ENCODE results near the gene ZNF428.
"Not testable (repeated sequence)": the region's sequence is repeated elsewhere in the genome, so short reads cannot be mapped to it uniquely, and the experiment has no call there.

The ZNF428 gene, protein sequence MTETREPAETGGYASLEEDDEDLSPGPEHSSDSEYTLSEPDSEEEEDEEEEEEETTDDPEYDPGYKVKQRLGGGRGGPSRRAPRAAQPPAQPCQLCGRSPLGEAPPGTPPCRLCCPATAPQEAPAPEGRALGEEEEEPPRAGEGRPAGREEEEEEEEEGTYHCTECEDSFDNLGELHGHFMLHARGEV

GRCh38 chr19:43619262-43620060 is at the start of gene ZNF428:
Gene ZNF428, minus strand, starts transcription at chr19:43619629. Its CDS starts 5,325 bp downstream, at chr19:43614304.
- peak; percentile 86 to 97 for DNase-seq

DNA sequence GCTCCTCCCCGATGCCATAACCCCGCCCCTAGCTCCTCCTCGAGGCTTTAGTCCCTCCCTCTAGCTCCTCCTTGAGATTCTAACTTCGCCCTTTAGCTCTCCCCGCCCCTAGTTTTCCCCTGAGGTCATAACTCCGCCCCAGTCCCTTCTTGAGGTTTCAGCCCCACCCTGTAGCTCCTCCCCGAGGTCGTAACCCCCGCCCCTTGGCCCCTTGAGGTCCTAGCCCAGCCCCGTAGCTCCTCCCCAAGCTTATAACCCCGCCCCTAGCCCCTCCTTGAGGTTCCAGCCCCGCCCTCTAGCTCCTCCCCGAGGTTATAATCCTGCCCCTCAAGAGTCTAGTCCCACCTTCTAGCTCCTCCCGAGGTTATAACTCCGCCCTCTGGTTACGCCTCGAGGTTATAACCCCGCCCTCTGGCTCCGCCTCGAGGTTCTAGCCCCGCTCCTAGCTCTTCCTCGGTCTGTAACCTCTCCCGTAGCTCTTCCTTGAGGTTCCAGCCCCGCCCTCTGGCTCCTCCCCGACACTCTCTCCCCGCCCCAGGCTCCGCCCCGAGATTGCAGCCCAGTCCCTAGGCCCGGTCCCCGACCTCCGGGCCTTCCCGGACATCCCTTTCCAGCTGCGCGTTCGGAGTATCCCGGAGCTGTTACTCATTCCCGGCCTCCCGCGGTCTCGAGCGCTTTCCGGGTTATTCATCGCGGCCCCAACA is 49.1 kb upstream of the ZNF428 start:
- peak; percentile 100 for DNase-seq

GRCh38 chr19:43667876-43668405 is 48.5 kb upstream of the ZNF428 start:
- no peak for DNase-seq

DNA sequence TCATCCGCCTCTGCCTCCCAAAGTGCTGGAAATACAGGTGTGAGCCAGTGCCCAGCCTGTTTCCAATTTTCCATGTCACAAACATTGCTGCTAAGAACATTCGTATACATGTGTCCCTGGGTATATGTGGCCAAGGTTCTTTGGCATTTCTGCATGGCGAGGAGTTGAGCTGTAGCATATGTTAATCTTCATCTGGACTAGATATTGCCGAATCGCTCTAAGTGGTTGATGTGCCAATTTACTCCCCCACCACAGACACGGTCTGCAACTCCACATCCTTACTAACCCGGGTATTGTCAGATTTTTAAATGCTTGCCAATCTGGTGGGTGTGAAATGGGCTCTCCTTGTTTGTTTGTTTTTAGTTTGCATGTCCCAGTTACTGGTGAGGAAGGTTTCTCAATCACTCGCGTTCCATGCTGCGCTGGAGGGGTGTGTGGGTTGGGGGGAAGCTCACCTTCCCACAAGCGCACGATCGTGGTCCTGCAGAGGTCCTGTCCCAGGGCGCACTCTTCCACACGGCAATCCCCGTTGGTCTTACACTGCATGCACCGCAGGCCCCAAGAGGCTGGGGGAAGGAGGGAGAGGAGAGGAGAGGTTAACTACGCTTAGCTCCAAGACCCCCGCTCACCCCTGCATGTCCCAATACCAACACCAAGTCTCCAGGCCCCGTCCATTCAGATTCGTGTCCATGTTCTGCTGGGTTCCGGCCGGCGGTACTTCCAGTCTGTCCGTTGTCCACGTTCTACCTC is 47.9 kb upstream of the ZNF428 start:
- no peak for DNase-seq

DNA sequence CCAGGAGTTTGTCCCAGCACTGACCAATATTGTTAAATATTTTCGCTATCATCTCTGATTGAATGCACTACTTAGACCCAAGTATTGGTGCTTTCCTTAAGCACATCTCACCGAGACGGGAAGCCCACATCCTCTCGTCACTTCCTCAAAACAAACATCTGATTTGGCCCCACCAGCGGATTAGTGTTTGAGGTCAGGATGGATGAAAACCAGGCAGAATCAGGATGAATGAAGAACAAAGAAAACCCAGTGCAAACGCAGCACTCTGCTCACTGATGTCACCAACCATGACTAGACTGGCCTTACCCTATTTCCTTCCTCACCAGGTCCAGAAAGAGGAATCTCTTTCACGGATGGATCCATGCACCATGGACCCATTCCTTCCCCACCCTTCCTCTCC is 44.6 kb upstream of the ZNF428 start:
- no peak for DNase-seq

DNA sequence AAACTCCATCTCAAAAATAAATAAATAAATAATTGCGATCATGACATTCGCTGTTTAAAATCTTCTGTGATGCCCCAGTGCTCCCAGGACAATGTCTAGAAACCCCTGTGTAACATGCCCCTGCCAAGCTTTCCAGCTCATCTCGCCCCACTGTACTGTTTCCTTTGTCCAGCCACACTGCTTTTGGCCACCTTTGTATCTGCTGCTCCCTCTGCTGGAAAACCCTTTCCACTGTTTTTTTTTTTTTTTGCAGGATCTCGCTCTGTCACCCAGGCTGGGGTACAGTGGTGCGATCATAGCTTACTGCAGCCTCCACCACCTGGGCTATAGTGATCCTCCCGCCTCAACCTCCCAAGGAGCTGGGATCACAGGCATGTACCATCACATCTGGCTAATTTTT is 43.1 kb upstream of the ZNF428 start:
- no peak for DNase-seq

- no peak for DNase-seq
Measured at GRCh38 chr19:43660971-43661360, 41.5 kb upstream of the ZNF428 start.

- DNase-seq, result no peak
Measured at GRCh38 chr19:43660301-43660970, 41.0 kb upstream of the ZNF428 start.

GRCh38 chr19:43658494-43658893 is 39.1 kb upstream of the ZNF428 start:
- DNase-seq, result no peak

DNA sequence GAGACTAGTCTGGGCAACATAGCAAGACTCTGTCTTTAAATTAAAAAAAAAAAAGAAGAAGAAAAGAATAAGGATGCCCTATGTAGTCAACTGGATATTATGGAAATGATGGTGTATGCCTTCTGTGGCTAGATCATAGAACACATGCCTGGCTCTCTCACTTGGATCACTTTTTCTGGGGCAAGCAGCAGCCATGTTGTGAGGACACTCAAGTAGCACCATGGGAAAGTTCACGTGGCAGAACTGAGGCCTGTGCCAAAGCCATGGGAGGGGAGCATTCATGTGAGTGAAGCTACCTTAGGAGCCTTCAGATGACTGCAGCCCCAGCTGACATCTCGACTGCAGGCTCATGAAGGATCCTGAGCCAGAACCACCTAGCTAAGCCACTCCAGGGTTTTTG is 38.6 kb upstream of the ZNF428 start:
- no peak for DNase-seq

DNA sequence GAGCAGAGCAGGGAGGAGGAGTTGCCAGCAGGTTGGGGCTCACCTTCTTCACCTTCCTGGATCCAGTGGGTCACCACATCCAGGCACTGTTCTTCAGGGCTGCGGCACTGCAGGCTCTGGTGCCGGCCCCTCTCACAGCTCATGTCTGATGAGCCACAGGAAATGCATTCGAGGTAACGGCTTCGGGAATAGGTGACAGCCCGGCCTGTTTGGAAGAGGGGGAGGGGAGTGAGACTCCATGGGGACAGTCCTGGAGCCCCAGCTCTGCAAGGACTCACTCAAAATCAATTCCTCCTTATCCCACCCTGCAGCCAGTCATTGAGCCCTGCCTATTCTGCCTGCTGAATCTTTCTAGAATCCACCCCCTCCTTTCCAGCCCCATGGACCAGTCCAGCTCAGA is 37.0 kb upstream of the ZNF428 start:
- no peak for DNase-seq

- DNase-seq, result no peak
Measured at GRCh38 chr19:43652546-43652874, 33.1 kb upstream of the ZNF428 start.

DNA sequence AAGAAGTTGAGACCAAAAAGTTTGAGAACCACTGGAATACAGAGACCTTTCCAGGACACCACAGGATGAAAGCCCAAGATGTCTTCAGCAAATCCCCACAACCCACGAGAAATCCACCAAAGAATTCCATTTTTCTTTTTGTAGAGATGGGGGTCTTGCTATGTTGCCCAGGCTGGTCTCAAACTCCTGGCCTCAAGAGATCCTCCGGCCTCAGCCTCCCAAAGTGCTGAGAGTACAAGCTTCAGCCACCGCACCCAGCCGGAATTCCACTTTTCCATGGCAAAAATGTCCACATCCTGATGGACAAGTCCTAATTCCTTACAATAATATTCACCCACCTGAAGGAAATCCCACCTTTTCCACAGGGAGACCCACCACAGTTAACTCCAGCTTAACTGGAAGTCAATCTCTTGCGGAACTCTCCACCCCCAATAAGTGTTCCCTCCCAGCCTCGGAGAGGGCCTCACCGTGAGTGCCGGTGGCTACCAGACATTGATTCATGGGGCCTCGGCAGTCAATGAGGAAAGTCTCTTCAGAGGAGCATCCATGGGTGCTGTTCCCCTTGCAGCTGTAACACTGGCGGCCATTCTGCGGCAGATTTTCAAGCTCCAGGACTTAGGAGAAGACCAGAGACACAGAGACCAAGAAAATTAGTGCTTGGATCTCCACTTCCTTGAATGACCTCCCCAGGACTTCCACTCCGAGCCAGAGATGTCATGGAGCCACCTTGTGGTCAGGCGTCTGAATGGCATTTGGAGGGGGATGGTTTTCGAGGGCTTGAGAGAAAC is 32.5 kb upstream of the ZNF428 start:
- DNase-seq, result peak; percentile 18 to 49

GRCh38 chr19:43650276-43650675 is 30.8 kb upstream of the ZNF428 start:
- not testable (repeated sequence) for DNase-seq

DNA sequence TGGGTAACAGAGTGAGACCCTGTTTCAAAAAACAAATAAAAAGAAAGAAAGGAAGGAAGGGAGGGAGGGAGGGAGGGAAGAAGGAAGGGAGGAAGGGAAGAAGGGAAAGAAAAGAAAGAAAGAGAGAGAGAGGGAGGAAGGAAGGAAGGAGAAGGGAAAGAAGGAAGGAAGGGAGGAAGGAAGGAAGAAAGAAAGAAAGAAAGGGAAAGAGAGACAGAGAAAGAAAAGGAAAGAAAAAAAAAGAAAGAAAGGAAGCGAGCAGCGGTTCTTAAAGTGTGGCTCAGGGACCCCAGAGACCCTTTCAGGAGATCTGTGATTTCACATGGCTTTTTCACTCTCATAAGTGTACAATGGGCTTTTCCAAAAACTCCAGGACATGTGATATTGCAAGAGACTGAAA is 30.1 kb upstream of the ZNF428 start:
- DNase-seq, result no peak

DNA sequence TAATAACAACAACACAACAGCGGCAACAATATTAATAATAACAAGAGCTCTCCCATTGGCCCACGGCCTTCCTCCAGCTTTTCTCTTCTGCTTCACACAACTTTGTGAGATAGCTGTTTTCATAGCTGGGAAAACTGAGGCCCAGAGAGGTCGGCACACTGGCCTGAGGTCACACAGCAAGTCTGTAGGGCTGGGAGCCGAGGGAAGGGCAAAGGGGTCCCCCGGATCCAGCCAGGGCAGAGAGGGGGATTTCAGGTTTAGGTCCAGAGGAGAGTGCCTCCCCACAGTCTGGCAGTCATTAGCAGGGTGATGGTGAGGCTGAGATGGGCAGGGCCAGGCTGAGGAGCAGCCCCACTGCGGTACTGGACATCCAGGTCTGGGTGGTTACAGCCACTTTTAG is 29.2 kb upstream of the ZNF428 start:
- DNase-seq, result no peak

GRCh38 chr19:43644181-43644580 is 24.8 kb upstream of the ZNF428 start:
- DNase-seq, result no peak

DNA sequence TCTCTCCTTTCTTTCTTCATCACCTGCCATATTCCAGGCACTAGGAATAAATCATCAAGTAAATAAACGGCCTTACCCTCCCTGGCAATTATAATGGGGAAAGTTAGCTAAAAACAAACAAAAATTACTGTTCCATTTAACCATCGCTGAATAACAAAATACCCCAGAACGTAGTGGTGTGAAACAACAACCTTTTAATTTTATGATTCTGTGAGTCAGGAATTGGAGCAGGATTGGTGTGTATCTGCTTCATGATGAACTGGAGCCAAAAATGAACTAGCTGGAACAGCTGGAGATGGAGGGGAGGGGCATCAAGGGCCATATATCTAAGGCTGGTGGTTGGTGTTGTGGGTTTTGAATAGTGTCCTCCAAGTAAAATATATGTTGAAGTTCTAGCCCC is 23.9 kb upstream of the ZNF428 start:
- no peak for DNase-seq

DNA sequence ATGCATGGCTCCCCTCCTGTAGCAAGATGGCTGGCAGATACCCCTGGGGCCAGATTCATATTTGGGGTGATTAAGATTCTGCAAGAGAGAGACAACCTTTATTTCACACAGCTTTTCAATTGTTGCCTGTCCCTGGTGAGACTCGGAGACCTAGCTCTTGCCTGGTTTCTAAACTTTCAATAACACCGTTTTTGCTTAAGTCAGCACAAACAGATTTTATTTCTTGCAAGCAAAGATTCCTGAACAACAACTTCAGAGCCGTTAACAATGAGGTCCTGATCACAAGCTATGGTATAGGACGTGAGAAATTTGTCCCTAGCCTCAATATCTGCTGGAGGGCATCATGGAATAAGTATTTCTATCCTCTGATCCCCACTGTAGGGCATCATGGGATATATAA is 23.1 kb upstream of the ZNF428 start:
- no peak for DNase-seq

- DNase-seq, result no peak
Measured at GRCh38 chr19:43641333-43641732, 21.9 kb upstream of the ZNF428 start.

DNA sequence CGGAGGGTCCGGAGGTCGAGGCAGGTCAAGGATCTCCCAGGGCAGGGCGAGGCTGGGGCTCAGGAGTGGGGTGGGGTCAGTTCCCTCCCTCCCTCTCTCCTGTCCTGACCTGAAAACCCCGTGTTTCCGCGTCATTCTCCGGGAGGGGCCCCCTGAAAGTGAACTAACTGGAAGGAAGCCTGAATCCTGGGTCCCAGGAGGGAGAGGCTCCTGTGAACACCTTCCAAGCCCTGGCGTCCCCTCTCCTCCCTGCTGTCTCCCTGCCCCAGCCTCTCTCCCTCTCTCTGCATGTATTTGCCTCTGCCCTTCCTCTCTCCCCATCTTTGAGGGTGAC is 21.0 kb upstream of the ZNF428 start:
- no peak for DNase-seq

Measured in NCI-H446 (cell line).